ENCODE results near the gene POGLUT2.

The POGLUT2 gene

DNA sequence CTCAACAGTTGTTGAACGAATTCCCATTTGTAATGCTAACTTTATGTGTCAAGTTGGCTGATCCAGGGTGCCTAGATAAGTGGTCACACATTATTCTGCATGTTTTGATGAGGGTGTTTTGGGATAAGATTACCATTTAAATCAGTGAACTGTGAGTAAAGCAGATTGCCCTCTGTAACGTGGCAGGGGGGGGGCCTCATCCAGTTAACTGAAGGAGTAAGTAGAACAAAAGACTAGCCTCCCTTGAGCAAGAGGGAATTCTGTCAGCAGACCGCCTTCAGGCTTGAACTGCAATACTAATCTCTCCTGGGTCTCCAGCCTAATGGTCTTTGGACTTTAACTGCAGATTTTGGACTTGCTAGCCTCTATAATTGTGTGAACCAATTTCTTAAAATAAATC, 21.0 kb downstream of the POGLUT2 start:
- Histone ChIP-seq H3K27ac (no peak overlapping the region), H3K9me3 (ENCODE audit: low read depth, low read length) (no peaks in the 10 kb centered on the region), H3K36me3 (ENCODE audit: insufficient read depth, low read length) (no peaks in the 10 kb centered on the region), H3K9ac (ENCODE audit: insufficient read length) (no peak overlapping the region), H3K4me3 (no peak overlapping the region)
- TF ChIP-seq FOXP2 (optimal IDR thresholded peaks at IDR 0.05; ENCODE audit: control extremely low read depth, extremely low read length, insufficient read depth) (no peak), POLR2AphosphoS5 (IDR thresholded peaks at IDR 0.05; ENCODE audit: borderline replicate concordance, low read depth, low read length) (no peak), EZH2 (IDR thresholded peaks at IDR 0.05) (no peak)
- no peak for DNase-seq (ENCODE audit: low read depth, low spot score)

DNA sequence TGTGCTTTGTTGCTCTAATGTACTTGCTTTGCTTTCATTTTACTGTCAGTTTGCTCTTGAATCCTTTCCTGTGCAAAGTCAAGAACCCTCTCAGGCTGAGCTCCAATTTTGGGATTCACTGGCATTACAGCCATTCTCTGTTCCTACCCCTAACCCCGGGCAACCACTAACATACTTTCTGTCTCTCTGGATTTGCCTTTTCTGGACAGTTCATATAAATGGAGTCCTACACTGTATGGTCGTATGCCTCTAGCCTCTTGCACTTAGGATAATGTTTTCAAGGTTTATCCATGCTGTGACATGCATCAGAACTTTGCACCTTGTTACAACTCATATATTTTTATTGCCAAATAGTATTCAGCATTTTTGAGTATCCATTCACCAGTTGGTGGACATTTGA, 22.5 kb downstream of the POGLUT2 start:
- Histone ChIP-seq H3K9ac (ENCODE audit: insufficient read length) (no peak overlapping the region), H3K27ac (no peak overlapping the region), H3K9me3 (ENCODE audit: low read depth, low read length) (no peaks in the 10 kb centered on the region), H3K4me3 (no peak overlapping the region), H3K36me3 (ENCODE audit: insufficient read depth, low read length) (no peaks in the 10 kb centered on the region)
- no peak for TF ChIP-seq EZH2 (IDR thresholded peaks at IDR 0.05)
- TF ChIP-seq FOXP2 (optimal IDR thresholded peaks at IDR 0.05; ENCODE audit: control extremely low read depth, extremely low read length, insufficient read depth), result no peak
- no peak for TF ChIP-seq POLR2AphosphoS5 (IDR thresholded peaks at IDR 0.05; ENCODE audit: borderline replicate concordance, low read depth, low read length)
- DNase-seq (ENCODE audit: low read depth, low spot score), result no peak

DNA sequence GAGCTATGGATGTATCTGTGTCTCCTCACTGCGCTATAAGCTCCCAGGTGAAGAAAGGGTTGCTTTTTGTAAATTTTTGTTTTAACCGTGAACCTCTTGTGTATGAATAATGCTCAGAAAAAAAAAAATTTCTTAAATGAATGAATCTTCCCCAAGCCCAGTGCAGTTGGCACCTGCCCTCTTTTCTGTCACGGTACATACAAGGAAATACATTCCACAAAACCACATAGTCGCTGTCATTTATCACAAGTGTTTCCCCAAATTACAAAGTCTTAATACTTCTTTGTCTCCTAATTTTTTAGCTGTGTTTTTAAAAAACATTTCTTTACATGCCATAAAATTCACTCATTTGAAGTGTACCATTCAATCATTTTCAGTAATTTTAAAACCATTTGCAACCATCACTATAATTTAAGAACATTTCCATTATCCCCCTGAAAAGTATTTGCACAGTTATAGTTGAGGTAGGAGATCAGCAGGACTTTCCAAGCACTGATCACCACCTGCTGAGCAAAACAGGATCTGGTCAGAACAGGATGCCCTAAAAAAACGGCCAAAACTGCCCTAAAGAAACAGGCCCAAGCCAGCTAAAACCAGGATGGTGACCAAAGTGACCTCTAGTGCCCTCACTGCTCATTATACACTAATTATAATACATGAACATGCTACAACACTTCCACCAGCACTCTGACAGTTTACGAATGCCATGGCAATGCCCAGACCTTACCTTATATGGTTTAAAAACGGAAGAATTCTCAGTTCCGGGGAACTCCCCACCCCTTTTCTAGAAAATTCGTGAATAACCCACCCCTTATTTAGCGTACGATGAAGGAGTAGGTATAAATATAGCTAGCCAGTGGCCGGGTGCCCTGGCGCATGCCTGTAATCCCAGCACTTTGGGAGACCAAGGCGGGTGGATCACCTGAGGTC, 23.9 kb downstream of the POGLUT2 start:
- no peak overlapping the region for H3K4me3 ChIP-seq

DNA sequence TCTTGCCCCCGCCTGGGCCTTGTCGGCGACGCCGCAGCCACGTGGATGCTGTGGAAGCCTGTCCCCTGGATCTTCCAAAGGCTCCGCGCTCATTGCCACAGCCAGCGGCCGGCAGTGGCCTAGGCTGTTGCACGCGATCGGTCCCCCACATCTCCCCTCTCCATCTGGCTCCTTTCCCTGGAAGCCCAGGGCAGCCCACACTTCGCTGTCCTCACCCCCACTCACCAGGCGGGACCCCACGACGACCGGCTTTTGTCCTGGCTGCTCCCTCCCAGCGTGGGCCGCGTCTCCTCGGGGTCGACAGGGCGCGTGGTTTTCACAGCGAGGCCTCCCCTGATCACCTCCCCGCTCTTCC, 24.6 kb downstream of the POGLUT2 start:
- Histone ChIP-seq H3K27ac (no peak overlapping the region), H3K9me3 (ENCODE audit: low read depth, low read length) (no peaks in the 10 kb centered on the region), H3K9ac (ENCODE audit: insufficient read length) (peak overlapping the region; percentile 62), H3K36me3 (ENCODE audit: insufficient read depth, low read length) (no peaks in the 10 kb centered on the region), H3K4me3 (peak overlapping the region; percentile 84)
- no peak for TF ChIP-seq POLR2AphosphoS5 (IDR thresholded peaks at IDR 0.05; ENCODE audit: borderline replicate concordance, low read depth, low read length)
- no peak for TF ChIP-seq EZH2 (IDR thresholded peaks at IDR 0.05)
- TF ChIP-seq FOXP2 (optimal IDR thresholded peaks at IDR 0.05; ENCODE audit: control extremely low read depth, extremely low read length, insufficient read depth), result no peak
- no peak for DNase-seq (ENCODE audit: low read depth, low spot score)

More for the DNA sequence above, 23.9 kb downstream of the POGLUT2 start:
- TF ChIP-seq EZH2 (IDR thresholded peaks at IDR 0.05) (no peak), POLR2AphosphoS5 (IDR thresholded peaks at IDR 0.05; ENCODE audit: borderline replicate concordance, low read depth, low read length) (no peak), FOXP2 (optimal IDR thresholded peaks at IDR 0.05; ENCODE audit: control extremely low read depth, extremely low read length, insufficient read depth) (no peak)
- H3K9ac ChIP-seq (ENCODE audit: insufficient read length), result no peak overlapping the region
- no peak for DNase-seq (ENCODE audit: low read depth, low spot score)
- no peaks in the 10 kb centered on the region for H3K36me3 ChIP-seq (ENCODE audit: insufficient read depth, low read length)
- no peak overlapping the region for H3K27ac ChIP-seq
- no peaks in the 10 kb centered on the region for H3K9me3 ChIP-seq (ENCODE audit: low read depth, low read length)

DNA sequence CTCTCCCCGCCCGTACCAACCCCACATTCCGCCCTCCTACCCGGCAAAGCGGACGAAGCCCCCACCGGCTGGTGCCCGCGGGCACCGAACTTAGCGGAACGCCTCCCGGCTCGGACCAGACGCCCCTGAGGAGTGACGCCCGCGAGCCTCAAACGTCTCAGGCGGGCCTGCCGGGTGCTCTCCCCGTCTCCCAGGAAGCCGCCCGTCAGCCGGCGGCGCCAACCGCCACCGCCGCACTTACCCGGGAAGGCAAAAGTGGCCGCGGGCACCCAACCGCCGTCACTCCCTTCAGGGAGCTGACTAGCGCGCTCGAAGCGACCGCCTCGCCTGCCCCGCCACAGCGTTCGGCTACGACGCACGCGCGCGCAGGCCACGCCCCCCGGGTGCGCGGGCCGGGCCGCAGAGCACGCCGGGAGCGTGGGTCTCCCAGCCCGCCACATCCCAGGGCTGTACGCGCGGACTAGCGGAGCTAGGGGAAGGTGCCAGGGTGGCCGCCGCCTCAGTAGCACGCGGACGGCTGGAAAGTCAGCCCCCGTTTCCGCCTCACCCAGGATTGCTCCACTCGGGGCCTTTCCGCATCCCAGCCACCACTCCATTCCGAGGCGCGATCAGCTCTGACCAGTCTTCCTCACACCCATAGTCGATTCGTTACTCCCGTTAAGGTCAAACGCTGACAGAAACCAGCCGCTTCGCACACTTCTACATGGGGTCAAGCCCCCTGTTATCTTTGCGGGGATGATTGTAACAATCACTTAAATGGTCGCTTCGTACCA, 25.1 kb downstream of the POGLUT2 start, which contains the start of gene TEX30:
TEX30 (minus strand) TSS at position 346 of the 773 bp plus-strand sequence. CDS start 3,760 bp downstream, outside the sequence.
- peak within 1 kb of the TSS; percentile 83 for H3K9ac ChIP-seq (ENCODE audit: insufficient read length)
- peak within 1 kb of the TSS; percentile 84 for H3K4me3 ChIP-seq
- TF ChIP-seq EZH2 (IDR thresholded peaks at IDR 0.05), result no peak
- peak; percentile 92 for TF ChIP-seq POLR2AphosphoS5 (IDR thresholded peaks at IDR 0.05; ENCODE audit: borderline replicate concordance, low read depth, low read length)
- H3K9me3 ChIP-seq (ENCODE audit: low read depth, low read length), result no peaks in the 10 kb centered on the region
- no peak within 1 kb of the TSS; the same call in 1 of the 2 replicates for H3K27ac ChIP-seq
- no peak for DNase-seq (ENCODE audit: low read depth, low spot score)
- no peaks in the 10 kb centered on the region for H3K36me3 ChIP-seq (ENCODE audit: insufficient read depth, low read length)

DNA sequence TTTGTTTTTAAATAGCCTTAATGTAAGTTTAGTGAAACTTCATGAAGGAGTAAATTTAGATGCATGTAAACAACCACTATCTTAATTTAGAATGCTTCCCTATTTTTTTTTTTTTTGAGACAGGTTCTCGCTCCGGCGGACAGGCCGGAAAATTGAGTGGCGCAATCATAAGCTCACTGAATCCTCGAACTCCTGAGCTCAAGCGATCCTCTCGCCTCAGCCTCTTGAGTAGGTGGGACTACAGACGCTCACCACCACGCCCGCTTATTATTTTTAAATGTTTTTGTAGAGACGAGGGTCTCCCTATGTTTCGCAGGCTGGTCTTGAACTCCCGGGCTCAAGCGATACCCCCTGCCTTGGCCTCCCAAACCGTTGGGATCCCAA, 26.7 kb downstream of the POGLUT2 start:
- TF ChIP-seq EZH2 (IDR thresholded peaks at IDR 0.05) (no peak), FOXP2 (optimal IDR thresholded peaks at IDR 0.05; ENCODE audit: control extremely low read depth, extremely low read length, insufficient read depth) (no peak), POLR2AphosphoS5 (IDR thresholded peaks at IDR 0.05; ENCODE audit: borderline replicate concordance, low read depth, low read length) (no peak)

DNA sequence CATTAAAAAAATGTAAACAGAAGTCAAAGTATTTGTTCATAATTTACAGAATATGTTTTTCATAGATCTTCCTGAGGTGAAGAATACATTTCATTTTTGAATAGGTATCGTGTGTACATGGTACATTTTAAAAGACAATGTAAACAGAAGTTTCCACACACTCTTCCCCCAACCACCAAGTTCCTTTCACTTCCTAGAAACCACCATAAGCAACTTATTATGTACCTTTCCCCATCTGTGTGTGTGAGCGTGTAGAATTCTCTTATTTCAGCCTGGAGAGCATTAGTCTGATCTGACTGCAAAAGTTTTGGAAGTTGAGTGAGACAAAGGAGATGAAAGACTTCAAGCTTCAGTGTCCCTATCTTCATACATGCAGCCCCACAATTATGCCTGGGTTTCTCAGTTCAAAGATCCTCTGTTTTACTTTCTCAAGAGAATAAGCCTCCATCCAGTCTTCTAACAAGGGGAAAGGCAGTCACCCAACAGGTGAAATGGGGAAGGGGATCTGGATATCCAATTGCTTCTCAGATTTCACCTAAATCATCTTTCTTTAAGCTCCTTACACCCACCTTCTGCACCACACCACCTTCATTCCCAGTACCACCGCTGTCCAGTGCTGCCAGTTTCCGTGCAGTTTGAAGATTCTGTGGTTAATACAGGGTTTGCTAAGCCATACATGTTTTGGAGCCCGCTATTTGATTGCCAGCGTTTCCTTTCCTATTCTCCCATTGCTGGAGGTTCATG, 27.3 kb downstream of the POGLUT2 start:
- Histone ChIP-seq H3K9me3 (ENCODE audit: low read depth, low read length) (no peaks in the 10 kb centered on the region), H3K36me3 (ENCODE audit: insufficient read depth, low read length) (peaks cover 13% of the 10 kb centered on the region), H3K9ac (ENCODE audit: insufficient read length) (no peak overlapping the region), H3K27ac (no peak overlapping the region), H3K4me3 (peak overlapping the region; percentile 84; the same call in 1 of the 2 replicates)
- DNase-seq (ENCODE audit: low read depth, low spot score), result no peak
- no peak for TF ChIP-seq FOXP2 (optimal IDR thresholded peaks at IDR 0.05; ENCODE audit: control extremely low read depth, extremely low read length, insufficient read depth)
- no peak for TF ChIP-seq EZH2 (IDR thresholded peaks at IDR 0.05)
- TF ChIP-seq POLR2AphosphoS5 (IDR thresholded peaks at IDR 0.05; ENCODE audit: borderline replicate concordance, low read depth, low read length), result no peak

More for the DNA sequence above, 26.7 kb downstream of the POGLUT2 start:
- Histone ChIP-seq H3K9ac (ENCODE audit: insufficient read length) (no peak overlapping the region), H3K4me3 (peak overlapping the region; percentile 84; the same call in 1 of the 2 replicates), H3K9me3 (ENCODE audit: low read depth, low read length) (no peaks in the 10 kb centered on the region), H3K27ac (no peak overlapping the region), H3K36me3 (ENCODE audit: insufficient read depth, low read length) (peaks cover 8% of the 10 kb centered on the region)
- DNase-seq (ENCODE audit: low read depth, low spot score), result no peak

Data from SK-N-MC (cell line).